ENCODE data around the gene REG1A.

The REG1A gene, protein sequence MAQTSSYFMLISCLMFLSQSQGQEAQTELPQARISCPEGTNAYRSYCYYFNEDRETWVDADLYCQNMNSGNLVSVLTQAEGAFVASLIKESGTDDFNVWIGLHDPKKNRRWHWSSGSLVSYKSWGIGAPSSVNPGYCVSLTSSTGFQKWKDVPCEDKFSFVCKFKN

DNA sequence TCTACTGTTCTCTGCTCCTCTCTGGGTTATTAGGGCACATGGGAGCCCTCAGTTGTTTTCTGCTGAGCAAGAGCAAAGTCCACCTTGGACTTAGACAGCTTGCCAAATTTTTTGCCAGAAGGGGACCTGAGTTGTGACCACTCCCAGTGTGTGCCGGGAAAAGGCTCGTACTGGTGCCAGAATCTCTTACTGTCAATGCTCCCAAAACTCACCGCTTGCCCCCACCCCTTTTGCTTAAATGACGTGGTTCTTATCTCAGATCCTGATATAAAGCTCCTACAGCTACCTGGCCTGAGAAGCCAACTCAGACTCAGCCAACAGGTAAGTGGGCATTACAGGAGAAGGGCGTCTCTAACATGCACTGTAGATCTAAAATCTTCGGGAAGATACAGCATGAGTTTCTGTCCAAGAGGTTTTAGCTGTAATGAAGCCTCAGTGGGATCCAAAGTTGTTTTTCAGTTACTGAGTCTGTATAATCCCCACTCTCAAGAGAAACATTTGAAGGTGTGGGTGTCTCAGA lies at the start of gene REG1A:
TSS of gene REG1A (plus strand) at position 295 of the 520 bp plus-strand sequence. CDS start 374 bp downstream, outside the sequence.
- DNase-seq, result no peak

DNA sequence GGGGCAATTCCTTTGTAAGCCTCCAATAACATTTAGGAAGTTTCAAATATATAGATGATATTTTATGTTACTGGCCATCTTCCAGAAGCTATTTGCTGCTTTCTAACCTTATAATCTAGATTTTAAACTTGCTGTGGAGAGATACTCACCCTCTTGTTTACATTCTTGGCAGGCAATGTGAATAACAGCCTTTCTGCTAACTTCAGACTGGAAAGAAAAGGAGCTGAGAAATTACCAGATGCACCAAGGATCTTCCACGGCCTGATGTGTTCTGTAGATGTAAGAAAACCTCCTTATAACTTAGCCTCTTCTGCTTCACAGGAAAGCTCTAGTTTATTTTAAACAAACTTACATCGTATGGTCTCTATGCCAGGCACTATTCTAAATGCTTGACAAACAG lies 49.2 kb upstream of the REG1A start:
- DNase-seq, result no peak

DNA sequence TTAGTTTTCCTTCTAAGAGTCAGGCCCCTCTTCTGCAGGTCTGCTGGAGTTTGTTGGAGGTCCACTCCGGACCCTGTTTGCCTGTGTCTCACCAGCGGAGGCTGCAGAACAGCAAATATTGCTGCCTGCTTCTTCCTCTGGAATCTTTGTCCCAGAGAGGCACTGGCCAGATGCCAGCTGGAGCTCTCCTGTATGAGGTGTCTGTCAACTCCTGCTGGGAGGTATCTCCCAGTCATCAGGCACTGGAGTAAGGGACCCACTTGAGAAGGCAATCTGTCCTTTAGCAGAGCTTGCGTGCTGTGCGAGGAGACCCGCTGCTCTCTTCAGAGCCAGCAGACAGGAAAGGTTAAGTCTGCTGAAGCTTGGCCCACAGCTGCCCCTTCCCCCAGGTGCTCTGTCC lies 37.3 kb upstream of the REG1A start:
- no peak for DNase-seq

DNA sequence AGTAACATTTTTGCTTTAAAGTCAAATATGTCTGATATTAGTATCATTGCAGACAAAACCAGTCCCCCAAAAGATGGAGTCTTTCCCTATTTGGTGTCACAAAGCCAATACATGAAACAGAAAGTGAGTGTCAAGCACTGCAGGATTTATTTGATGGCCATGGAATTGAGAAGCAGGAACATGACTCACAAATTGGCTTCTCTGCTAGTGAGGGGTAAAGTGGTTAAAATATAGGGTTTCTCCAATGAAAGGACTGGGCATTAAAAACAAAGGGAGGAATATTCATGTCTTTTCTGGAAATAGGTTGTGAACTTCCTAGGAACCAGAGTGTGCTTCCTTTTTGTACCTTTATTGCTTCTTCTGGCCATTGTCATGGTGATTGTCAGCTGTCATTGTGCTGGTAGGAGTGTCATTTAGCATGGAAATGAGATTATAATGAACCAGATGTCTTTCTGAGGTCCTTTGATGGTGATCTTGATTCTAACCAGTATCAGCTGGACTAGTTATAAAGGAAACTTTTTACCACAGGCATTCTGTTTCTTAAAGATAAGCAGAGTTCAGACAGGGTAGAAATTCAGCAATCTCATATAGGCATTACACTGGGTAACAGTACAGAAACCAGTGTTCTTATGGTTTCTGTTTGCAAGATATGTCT lies 36.6 kb upstream of the REG1A start:
- no peak for DNase-seq

DNA sequence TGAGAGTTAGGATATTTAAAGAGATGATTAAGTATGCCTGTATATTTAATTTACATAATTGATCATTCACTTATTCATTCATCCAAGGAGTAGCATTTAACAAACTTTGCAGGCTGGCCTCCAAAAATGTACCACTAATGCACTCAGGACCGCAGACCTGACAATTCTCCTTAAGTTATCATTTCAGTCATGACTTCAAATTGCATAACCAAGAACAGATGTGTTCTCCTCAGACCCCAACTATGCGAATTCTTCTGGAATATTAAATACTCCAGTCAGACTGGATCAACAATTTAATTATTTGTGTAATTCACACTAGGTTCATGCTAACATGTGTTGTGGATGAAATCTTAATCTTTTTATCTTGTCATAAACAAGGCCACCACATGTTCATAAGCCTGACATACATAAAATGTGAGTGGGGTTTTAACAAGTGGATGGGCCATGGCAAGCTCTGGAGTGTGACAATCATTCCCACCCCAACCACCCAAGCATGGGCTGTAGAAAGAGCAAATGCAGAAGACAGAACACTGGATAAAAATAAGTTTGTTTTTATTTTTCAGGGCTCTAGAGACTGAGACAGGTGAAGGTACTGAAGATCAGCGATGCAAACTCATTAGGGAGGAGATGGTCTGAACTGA lies 35.7 kb upstream of the REG1A start:
- DNase-seq, result no peak

DNA sequence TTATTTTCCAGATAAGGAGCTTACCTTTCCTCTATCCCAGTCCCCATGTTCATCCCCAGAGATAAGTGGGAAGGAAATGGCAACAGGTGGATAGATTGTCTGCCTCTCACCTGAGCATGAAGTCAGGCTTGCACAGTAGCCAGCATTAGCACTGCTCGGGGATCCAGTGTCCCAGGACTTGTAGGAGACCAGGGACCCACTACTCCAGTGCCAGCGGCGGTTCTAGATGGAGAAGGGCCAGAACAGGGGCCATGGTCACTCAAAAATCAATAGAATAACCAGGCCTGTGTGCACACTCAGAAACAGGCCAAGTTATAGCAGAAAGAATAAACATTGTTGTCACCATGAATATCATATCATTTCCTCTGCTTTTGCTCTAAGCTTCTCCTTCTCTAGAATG lies 34.9 kb upstream of the REG1A start:
- DNase-seq, result no peak

DNA sequence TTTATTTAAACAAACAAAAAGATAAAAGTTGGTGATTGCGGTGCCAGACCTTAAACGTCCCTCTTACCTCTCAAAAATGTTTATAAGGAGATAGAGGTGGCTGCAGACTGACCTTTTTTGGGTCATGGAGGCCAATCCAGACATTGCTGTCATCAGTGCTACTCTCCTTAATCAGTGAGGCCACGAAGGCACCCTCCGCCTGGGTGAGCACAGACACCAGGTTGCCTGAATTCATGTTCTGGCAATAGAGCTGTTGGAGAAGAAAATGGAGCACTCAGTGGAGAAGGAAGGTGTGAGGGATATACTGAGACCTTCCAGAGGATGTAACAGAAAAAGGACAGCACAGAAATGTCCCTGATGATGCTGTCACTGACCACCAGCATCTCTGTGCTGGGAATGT lies 34.0 kb upstream of the REG1A start:
- no peak for DNase-seq

DNA sequence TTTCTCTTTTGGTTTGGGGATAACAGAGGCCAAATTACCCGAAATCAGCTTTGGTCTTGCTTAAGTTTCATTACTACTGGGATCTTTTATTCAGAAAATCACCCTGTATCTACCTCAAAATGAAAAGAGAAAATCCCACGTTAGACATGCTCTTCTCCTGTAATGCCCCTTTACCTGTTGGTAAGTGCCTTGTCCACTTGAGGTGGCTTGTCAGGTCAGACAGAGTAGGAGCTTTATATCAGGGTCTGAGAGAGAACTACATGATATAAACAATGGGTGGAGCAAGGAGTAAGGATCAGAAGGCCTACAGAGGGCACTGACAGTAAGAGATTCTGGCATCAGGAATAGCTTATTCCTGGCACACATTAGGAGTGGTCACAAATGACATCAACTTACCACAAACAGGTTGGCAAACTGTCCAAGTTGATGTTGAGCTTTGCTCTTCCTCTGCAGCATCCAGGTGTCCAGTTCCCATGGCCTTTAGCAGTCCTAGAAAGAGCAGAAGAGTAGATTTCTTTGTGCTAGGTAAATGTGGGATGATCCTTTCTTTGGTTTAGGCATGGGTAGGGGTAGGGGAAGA lies 32.4 kb upstream of the REG1A start, which contains the start of gene REG1B:
TSS of gene REG1B (minus strand) at position 209 of the 580 bp plus-strand sequence. CDS start 381 bp downstream, outside the sequence.
- no peak for DNase-seq

DNA sequence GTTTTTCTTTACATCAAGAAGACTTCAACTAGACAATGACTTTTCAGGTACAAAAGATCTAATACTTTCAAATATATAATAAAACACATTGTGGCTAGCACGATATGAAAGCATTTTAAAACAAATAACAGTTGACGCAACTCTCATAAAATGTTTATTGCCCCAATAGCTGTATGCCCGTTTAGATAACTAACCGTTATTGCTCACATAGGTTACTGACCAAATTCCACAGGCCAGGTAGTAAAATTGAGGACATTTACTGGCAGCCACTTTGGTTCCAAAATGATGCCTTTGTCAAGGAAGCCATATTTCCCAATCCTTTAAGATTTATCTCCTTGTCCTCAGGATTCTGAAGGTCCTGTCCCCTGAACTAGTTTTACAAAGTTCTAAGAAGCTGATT lies 29.6 kb upstream of the REG1A start:
- no peak for DNase-seq

DNA sequence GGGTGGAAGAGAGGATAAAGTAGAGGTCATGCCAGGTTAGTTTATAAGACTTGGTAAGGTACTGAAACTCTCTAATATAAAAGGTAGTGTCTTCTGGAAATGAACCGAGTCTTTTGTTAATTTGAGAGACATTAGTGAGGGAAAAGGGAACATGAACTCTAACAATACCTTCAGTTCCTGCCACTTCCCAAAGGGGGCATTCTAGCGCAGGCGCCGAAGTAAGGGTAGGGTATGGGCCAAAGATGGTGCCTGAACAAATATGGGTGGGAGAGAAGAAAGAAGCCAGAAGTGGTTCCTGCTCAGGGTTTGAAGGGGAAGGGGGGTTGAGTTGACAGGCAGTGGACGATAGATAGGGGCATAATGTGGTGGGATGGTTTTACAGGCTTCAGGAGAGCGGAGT lies 22.4 kb upstream of the REG1A start:
- no peak for DNase-seq

DNA sequence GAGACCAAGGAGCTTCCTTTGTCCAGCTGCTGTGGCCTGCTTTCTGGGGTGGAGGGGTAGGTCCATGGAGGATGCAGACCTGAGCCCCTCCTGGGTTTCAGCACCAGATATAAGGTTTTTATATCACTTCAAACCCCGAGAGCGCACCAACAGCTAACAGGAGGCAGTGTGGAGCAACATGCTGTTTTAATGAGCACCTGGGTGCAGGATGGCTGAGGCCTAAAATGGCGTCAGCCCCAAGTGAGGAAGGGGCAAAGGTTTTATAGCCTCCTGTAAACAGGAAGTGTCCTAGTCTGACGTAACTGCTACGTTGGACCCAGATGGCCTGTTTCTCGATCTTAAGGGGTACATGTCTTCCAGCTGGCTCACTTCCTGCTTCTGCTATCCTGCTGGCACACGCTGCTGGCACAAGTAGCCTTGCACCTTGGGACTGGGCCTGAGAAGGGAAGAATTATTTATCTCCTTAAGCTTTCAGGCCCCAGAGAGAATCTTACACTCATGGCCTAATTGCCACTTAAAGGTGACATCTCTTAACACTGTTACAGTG lies 21.1 kb upstream of the REG1A start:
- DNase-seq, result no peak

DNA sequence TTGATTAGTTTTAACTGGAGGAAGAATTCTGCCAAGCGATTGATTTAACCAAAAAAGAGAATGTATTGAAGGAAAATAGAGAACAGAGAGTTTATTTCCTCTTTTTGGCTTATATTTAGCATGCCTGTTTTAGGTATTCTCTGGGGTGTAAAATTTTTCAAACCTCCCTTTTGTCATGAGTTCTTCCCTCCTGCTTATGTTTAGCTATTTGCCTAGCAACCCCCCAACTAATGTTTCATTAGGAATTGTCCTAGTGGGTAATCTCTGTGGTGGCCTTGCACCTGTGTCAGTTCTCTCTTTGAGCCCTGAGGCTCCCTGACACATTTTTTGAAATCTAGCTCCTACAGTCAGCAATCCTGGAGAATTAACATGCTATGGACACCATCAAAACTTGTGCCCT lies 20.0 kb upstream of the REG1A start:
- DNase-seq, result no peak

DNA sequence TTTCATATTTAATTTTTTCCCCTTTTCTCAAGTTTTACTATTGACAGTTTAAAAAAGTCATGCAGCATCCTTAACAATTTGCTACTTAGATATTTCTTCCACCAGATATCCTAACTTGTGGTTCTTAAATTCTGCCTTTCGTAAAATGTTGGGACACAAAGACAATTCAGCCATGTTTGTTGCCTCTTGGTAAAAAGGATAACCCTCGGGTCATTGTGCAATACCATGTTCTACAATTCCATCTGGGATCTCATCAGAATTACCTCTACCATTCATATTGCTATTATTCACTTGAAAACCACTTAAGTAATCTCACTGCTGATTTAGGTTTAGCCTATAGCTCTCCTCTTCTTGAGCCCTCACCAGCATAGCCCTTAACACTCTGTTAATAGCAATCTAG lies 19.3 kb upstream of the REG1A start:
- no peak for DNase-seq

DNA sequence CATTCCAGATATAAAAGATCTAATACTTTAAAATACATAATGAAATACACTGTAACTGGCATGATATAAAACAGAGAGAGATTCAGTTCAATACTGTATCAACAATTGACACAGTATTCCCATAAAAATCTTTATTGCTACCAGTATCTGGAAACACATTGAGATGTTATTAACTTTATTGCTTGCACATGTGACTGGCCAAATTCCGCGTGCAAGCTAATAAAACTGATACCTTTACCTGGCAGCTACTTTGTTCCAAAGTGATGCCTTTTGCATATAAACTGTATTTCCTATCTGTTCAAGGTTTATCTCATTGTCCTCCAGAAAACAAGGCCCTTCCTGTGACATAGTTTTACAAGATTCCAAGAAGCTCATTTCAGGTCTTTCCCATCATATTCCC lies 17.1 kb upstream of the REG1A start:
- DNase-seq, result no peak

DNA sequence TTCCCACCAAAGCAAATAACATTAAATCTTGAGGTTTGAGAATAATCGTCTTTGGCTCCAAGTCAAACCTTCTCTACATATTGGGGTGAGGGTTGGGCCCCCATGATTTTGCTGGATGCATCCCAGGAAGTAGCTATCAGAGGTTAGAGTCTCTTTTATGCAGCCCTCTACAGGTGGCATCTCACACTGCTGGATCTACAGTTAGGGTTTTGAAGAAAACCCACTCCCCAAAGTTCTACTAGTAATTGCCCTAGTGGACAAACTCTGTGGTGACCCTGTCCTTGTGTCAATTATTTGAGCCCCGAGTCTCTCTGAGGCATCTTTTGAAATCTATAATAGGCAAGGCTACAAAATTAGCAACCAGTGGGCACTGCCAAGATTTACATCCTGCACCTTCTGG lies 15.0 kb upstream of the REG1A start:
- DNase-seq, result no peak

DNA sequence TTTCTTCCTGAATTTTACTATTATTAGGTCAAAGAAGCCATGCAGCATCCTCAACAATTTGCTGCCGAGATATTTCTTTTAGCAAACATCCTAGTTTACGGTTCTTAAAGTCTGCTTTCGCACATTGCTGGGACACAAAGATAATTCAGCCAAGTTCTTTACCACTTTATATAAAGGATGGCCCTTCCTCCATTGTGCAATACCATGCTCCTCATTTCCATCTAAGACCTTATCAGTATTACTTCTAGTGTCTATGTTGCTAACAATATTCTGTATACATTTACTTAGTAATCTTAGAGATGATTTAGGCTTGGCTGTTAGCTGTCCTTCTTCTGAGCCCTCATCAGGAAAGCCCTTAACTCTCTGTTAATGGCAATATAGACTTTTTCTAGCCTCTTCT lies 8.0 kb upstream of the REG1A start:
- DNase-seq, result no peak

DNA sequence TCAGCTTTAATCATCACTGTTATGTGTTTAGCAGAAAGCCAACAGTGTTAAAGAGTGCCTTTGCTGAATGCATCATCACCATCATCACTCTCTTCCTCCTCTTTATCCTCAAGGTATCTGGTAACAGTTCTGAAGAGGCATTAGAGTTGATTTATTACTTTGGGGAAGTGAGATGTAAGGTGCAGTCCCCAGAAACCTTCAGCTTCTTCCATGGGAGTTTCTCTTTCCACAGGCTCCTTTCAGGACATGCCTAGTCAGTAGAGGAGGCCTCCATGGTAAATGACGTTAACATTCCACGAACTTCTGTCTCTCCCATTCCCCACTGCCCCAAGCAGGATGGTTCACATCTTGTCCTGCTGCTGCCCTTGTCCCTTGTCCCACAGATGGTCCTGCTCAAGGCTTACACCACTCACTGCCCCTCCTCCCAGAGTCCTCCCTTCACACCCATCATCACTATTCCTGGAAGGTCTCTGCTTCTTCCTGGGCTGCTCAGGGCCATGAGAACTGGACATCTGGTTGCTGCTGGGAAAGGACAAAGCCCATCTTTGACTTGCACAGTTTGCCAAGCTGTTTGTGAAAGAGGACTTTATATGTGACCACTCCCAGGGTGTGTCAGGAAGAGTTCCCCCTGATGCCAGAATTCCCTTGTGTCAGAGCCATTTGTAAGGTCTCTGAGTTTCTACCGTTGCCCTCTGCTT lies 5.3 kb upstream of the REG1A start:
- no peak for DNase-seq

DNA sequence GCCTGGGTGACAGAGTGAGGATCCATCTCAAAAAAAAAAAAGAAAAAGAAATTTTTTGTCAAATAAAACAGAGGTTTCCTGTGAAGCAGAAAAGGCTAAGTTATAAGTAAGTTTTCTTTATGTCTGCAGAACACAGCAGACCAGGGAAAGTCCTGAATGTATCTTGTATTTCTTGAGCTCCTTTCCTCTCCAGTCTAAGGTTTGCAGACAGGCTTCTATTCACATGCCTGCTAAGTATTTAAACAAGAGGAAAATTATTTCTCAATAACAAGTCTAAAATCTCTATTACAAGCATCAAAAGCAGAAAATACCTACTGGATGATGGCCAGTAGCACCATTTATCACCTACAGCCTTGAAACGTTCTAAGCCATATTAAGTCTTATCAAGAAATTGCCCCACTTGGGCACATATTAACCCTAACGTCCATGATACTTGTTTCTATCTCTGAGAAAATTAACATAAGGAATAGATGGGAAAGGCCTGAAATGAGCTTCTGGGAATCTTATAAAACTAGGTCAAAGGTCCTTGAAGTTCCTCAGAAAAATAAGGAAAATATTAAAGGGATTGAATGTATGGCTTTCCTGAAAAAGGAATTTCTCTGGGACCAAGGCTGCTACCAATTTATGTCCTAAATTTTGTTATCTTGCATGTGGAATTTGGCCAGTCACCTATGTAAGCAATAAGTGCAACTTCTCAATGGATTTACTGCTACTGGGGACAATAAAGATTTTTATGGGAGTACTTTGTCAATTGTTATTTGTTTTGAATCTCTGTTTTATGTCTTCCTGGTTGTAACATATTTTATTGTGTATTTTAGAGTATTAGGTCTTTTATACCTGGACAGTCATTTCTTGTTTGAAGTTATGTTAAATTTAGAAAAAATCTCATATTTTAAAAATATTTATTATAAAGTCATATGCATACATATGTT lies 3.0 kb upstream of the REG1A start:
- DNase-seq, result no peak

DNA sequence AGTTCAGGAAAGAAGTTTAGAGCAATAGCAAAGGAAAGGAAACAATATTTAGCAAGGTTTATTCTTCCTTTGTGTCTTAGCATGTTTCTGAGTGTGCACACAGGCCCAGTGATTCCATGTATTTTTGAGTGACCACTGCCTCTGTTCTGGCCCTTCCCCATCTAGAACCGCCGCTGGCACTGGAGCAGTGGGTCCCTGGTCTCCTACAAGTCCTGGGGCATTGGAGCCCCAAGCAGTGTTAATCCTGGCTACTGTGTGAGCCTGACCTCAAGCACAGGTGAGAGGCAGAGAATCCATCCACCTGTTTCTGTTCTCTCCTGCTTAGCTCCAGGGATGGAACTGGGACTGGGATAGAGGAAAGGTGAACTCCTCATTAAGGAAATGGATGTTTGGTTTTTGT lies 2.4 kb downstream of the REG1A start:
- DNase-seq, result no peak

DNA sequence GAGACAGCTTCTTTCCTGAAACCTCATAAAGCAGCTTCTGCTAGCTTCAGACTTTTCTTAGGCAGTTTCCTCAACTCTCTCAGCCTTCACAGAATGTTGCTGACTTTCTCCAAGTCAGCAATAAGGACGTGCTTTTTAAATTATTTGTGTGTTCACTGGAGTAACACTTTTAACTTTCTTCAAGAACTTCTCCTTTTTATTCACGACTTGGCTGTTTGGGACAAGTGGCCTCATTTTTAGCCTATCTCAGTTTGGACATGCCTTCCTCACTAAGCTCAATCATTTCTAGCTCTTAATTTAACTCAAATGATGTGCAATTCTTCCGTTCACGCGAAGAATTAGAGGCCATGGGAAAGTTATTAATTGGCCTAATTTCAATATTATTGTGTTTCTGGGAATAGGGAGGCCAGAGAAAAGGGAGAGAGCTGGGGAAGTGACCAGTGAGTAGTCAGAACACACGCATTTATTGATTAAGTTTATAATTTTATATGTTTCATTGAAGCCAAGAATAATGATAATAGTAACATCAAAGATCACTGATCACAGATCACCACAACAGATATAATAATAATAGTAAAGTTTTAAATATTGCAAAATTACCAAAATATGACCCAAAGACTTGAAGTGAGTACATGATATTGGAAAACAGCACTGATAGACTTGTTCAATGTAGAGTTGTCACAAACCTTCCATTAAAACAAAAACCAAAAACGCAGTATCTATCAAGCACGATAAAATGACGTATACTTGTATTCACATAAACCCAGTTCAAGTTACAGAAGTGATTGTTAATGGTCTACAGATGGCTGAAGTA lies 4.8 kb downstream of the REG1A start:
- DNase-seq, result no peak

DNA sequence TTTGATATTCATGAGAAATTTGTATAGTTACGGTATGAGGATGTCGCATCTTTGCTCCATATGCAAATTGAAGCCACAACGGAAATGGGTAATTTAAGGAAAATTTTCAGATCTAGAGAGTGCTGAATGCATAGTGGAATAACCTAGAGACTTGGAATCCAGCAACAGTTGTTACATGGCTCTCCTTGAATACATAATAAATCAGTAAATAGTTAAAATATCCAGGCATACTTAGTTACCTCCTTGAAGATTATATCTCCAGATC lies 5.4 kb downstream of the REG1A start:
- DNase-seq, result no peak

All from EL (cell line).